Measurements from ENCODE around the gene SIPA1L3.

SIPA1L3 gene

DNA sequence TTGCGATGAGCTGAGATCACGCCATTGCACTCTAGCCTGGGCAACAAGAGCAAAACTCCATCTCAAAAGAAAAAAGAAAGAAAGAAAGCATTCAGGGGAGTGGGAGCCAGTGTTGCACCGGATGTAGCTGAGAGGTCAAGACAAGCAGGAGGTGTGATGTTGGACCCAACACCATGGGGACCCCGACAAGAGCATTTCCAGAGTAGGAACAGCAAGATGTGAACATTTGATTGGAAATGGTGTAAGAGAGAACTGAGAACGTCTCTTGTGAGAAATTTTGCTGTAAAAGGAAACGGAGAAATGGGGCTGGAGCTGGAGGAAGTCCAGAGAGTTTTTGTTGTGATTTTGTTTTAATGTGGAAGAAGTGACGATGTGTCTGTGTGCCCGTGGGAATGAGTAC lies 332.8 kb downstream of the SIPA1L3 start (continued):
- TF ChIP-seq, protein P1, sequence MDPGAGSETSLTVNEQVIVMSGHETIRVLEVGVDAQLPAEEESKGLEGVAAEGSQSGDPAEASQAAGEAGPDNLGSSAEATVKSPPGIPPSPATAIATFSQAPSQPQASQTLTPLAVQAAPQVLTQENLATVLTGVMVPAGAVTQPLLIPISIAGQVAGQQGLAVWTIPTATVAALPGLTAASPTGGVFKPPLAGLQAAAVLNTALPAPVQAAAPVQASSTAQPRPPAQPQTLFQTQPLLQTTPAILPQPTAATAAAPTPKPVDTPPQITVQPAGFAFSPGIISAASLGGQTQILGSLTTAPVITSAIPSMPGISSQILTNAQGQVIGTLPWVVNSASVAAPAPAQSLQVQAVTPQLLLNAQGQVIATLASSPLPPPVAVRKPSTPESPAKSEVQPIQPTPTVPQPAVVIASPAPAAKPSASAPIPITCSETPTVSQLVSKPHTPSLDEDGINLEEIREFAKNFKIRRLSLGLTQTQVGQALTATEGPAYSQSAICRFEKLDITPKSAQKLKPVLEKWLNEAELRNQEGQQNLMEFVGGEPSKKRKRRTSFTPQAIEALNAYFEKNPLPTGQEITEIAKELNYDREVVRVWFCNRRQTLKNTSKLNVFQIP (CRISPR knock-in tag; IDR thresholded peaks at IDR 0.05; ENCODE audit: borderline replicate concordance, low read depth) = no peak

DNA sequence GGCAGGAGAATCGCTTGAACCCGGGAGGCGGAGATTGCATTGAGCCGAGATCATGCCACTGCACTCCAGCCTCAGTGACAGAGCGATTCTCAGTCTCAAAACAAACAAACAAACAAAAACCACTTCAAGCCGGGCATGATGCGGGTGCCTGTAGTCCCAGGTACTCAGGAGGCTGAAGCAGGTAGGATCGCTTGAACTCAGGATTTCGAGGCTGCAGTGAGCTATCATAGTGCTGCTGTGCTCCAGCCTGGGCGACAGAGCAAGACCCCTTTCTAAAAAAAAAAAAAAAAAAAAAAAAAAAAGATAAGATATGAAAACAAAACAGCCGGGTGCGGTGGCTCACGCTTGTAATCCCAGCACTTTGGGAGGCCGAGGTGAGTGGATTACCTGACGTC lies 336.3 kb downstream of the SIPA1L3 start:
- TF ChIP-seq ZNF8 (CRISPR knock-in tag; IDR thresholded peaks at IDR 0.05) = no peak
- no peak for TF ChIP-seq BACH2 (CRISPR knock-in tag; IDR thresholded peaks at IDR 0.05; ENCODE audit: borderline replicate concordance)
- TF ChIP-seq SNAI2 (CRISPR knock-in tag; IDR thresholded peaks at IDR 0.05) = no peak
- TF ChIP-seq, protein P2, sequence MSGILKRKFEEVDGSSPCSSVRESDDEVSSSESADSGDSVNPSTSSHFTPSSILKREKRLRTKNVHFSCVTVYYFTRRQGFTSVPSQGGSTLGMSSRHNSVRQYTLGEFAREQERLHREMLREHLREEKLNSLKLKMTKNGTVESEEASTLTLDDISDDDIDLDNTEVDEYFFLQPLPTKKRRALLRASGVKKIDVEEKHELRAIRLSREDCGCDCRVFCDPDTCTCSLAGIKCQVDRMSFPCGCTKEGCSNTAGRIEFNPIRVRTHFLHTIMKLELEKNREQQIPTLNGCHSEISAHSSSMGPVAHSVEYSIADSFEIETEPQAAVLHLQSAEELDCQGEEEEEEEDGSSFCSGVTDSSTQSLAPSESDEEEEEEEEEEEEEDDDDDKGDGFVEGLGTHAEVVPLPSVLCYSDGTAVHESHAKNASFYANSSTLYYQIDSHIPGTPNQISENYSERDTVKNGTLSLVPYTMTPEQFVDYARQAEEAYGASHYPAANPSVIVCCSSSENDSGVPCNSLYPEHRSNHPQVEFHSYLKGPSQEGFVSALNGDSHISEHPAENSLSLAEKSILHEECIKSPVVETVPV (CRISPR knock-in tag; IDR thresholded peaks at IDR 0.05) = no peak
- TF ChIP-seq, protein P3, sequence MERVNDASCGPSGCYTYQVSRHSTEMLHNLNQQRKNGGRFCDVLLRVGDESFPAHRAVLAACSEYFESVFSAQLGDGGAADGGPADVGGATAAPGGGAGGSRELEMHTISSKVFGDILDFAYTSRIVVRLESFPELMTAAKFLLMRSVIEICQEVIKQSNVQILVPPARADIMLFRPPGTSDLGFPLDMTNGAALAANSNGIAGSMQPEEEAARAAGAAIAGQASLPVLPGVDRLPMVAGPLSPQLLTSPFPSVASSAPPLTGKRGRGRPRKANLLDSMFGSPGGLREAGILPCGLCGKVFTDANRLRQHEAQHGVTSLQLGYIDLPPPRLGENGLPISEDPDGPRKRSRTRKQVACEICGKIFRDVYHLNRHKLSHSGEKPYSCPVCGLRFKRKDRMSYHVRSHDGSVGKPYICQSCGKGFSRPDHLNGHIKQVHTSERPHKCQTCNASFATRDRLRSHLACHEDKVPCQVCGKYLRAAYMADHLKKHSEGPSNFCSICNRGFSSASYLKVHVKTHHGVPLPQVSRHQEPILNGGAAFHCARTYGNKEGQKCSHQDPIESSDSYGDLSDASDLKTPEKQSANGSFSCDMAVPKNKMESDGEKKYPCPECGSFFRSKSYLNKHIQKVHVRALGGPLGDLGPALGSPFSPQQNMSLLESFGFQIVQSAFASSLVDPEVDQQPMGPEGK (CRISPR knock-in tag; IDR thresholded peaks at IDR 0.05; ENCODE audit: borderline replicate concordance) = no peak
- no peak for TF ChIP-seq PPARA (CRISPR knock-in tag; IDR thresholded peaks at IDR 0.05; ENCODE audit: borderline replicate concordance)
- TF ChIP-seq CSDC2 (CRISPR knock-in tag; IDR thresholded peaks at IDR 0.05) = no peak
- TF ChIP-seq RARB (CRISPR knock-in tag; IDR thresholded peaks at IDR 0.05) = no peak
- no peak for TF ChIP-seq ISL1 (CRISPR knock-in tag; IDR thresholded peaks at IDR 0.05)
- no peak for TF ChIP-seq ESRRG (CRISPR knock-in tag; IDR thresholded peaks at IDR 0.05)
- TF ChIP-seq, protein P4, sequence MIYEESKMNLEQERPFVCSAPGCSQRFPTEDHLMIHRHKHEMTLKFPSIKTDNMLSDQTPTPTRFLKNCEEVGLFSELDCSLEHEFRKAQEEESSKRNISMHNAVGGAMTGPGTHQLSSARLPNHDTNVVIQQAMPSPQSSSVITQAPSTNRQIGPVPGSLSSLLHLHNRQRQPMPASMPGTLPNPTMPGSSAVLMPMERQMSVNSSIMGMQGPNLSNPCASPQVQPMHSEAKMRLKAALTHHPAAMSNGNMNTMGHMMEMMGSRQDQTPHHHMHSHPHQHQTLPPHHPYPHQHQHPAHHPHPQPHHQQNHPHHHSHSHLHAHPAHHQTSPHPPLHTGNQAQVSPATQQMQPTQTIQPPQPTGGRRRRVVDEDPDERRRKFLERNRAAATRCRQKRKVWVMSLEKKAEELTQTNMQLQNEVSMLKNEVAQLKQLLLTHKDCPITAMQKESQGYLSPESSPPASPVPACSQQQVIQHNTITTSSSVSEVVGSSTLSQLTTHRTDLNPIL (CRISPR knock-in tag; IDR thresholded peaks at IDR 0.05; ENCODE audit: low read depth) = no peak
- no peak for TF ChIP-seq TOX (CRISPR knock-in tag; IDR thresholded peaks at IDR 0.05; ENCODE audit: borderline replicate concordance)
- TF ChIP-seq ZFP30 (CRISPR knock-in tag; IDR thresholded peaks at IDR 0.05) = no peak
- TF ChIP-seq ARNTL (CRISPR knock-in tag; IDR thresholded peaks at IDR 0.05; ENCODE audit: borderline replicate concordance, low read depth) = no peak
- no peak for TF ChIP-seq OSR1 (CRISPR knock-in tag; IDR thresholded peaks at IDR 0.05)
- TF ChIP-seq, protein P1 (CRISPR knock-in tag; IDR thresholded peaks at IDR 0.05; ENCODE audit: borderline replicate concordance, low read depth) = no peak
- no peak for ATAC-seq

DNA sequence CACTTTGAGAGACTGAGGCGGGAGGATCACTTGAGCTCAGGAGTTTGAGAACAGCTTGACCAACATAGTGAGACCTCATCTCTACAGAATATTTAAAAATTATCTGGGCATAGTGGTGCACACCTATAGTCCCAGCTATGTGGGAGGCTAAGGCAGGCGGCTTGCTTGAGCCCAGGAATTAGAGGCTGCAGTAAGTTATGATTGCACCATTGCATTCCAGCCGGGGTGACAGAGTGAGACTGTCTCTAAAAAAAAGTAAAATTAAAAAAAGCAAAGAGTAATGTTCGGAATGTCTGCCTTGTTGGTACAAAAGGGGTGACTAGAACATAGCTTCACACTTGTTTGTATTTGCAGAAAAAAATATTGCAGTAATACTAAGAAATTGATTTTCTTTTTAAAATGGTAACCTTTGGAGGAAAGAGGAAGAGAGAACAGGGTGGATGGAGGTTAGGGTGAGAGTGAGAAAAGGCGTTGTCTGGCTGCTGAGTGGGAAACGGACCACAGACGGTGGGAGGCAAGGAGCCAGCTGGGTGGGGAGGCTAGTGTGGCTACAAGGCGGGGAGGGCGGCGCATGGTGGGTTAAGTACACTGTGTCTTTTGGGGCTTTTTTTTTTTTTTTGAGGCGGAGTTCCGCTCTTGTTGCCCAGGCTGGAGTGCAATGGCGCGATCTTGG lies 339.0 kb downstream of the SIPA1L3 start:
- no peak for ATAC-seq
- TF ChIP-seq ARNTL (CRISPR knock-in tag; IDR thresholded peaks at IDR 0.05; ENCODE audit: borderline replicate concordance, low read depth) = no peak

DNA sequence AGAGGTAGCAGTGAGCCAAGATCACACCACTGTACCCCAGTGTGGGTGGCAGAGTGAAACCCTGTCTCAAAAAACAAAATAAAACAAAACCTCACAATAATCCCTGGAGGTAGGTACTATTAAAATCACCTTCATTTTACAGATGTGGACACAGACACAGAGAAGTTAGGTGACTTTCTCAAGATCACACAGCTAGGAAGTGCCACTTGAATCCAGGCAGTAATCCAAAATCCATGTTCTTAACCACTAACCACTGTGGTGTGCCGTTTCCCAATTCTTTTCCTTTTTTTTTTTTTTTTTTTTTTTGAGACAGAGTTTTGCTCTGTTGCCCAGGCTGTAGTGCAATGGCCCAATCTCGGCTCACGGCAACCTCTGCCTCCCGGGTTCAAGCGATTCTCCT lies 340.1 kb downstream of the SIPA1L3 start:
- ATAC-seq = no peak
- no peak for TF ChIP-seq ZFP30 (CRISPR knock-in tag; IDR thresholded peaks at IDR 0.05)
- no peak for TF ChIP-seq GLIS3 (CRISPR knock-in tag; IDR thresholded peaks at IDR 0.05)
- TF ChIP-seq TOX (CRISPR knock-in tag; IDR thresholded peaks at IDR 0.05; ENCODE audit: borderline replicate concordance) = no peak
- TF ChIP-seq ARNTL (CRISPR knock-in tag; IDR thresholded peaks at IDR 0.05; ENCODE audit: borderline replicate concordance, low read depth) = no peak
- no peak for TF ChIP-seq RARB (CRISPR knock-in tag; IDR thresholded peaks at IDR 0.05)
- TF ChIP-seq CSDC2 (CRISPR knock-in tag; IDR thresholded peaks at IDR 0.05) = no peak
- TF ChIP-seq, protein P5, sequence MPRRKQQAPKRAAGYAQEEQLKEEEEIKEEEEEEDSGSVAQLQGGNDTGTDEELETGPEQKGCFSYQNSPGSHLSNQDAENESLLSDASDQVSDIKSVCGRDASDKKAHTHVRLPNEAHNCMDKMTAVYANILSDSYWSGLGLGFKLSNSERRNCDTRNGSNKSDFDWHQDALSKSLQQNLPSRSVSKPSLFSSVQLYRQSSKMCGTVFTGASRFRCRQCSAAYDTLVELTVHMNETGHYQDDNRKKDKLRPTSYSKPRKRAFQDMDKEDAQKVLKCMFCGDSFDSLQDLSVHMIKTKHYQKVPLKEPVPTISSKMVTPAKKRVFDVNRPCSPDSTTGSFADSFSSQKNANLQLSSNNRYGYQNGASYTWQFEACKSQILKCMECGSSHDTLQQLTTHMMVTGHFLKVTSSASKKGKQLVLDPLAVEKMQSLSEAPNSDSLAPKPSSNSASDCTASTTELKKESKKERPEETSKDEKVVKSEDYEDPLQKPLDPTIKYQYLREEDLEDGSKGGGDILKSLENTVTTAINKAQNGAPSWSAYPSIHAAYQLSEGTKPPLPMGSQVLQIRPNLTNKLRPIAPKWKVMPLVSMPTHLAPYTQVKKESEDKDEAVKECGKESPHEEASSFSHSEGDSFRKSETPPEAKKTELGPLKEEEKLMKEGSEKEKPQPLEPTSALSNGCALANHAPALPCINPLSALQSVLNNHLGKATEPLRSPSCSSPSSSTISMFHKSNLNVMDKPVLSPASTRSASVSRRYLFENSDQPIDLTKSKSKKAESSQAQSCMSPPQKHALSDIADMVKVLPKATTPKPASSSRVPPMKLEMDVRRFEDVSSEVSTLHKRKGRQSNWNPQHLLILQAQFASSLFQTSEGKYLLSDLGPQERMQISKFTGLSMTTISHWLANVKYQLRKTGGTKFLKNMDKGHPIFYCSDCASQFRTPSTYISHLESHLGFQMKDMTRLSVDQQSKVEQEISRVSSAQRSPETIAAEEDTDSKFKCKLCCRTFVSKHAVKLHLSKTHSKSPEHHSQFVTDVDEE (CRISPR knock-in tag; IDR thresholded peaks at IDR 0.05) = no peak
- no peak for TF ChIP-seq PPARA (CRISPR knock-in tag; IDR thresholded peaks at IDR 0.05; ENCODE audit: borderline replicate concordance)
- TF ChIP-seq BACH2 (CRISPR knock-in tag; IDR thresholded peaks at IDR 0.05; ENCODE audit: borderline replicate concordance) = no peak
- no peak for TF ChIP-seq ZNF70 (CRISPR knock-in tag; IDR thresholded peaks at IDR 0.05)
- TF ChIP-seq, protein P1 (CRISPR knock-in tag; IDR thresholded peaks at IDR 0.05; ENCODE audit: borderline replicate concordance, low read depth) = no peak
- no peak for TF ChIP-seq ZNF8 (CRISPR knock-in tag; IDR thresholded peaks at IDR 0.05)
- no peak for TF ChIP-seq ISL1 (CRISPR knock-in tag; IDR thresholded peaks at IDR 0.05)
- TF ChIP-seq, protein P3 (CRISPR knock-in tag; IDR thresholded peaks at IDR 0.05; ENCODE audit: borderline replicate concordance) = no peak
